Measurements from ENCODE around the gene CPA1. TPM values are rescaled to one million over a fixed set of nuclear protein-coding genes. Genes with fewer than 3 reads are reported as not detected.

The CPA1 gene
- total RNA-seq: not detected in 2 replicates

- no peak for DNase-seq (ENCODE audit: low read depth)
- Histone ChIP-seq H3K4me3 (ENCODE audit: low read depth, low read length) (no peak within 1 kb of the TSS), H3K27me3 (ENCODE audit: control insufficient read depth, insufficient read depth, low read length) (no peaks in the 10 kb centered on the region), H3K36me3 (ENCODE audit: control insufficient read depth, insufficient read depth, low read length) (no peaks in the 10 kb centered on the region)
- FAIRE-seq: no peak
- TF ChIP-seq CTCF (IDR thresholded peaks at IDR 0.05; ENCODE audit: insufficient read depth, low read length, severe bottlenecking): no peak
Measured at GRCh38 chr7:130379921-130380860, at the start of gene CPA1. TSS of gene CPA1 (plus strand) at chr7:130380494. CDS start at chr7:130380521, 27 bp downstream.

- Histone ChIP-seq H3K36me3 (ENCODE audit: control insufficient read depth, insufficient read depth, low read length) (no peaks in the 10 kb centered on the region), H3K27me3 (ENCODE audit: control insufficient read depth, insufficient read depth, low read length) (no peaks in the 10 kb centered on the region), H3K4me3 (ENCODE audit: low read depth, low read length) (no peak overlapping the region)
- peak; percentile 24 for DNase-seq (ENCODE audit: low read depth)
- no peak for FAIRE-seq
- no peak for TF ChIP-seq CTCF (IDR thresholded peaks at IDR 0.05; ENCODE audit: insufficient read depth, low read length, severe bottlenecking)
Measured at GRCh38 chr7:130332259-130333053, 47.8 kb upstream of the CPA1 start.

- FAIRE-seq (no peak), DNase-seq (ENCODE audit: low read depth) (no peak)
- no peak for TF ChIP-seq CTCF (IDR thresholded peaks at IDR 0.05; ENCODE audit: insufficient read depth, low read length, severe bottlenecking)
- Histone ChIP-seq H3K27me3 (ENCODE audit: control insufficient read depth, insufficient read depth, low read length) (no peaks in the 10 kb centered on the region), H3K36me3 (ENCODE audit: control insufficient read depth, insufficient read depth, low read length) (no peaks in the 10 kb centered on the region), H3K4me3 (ENCODE audit: low read depth, low read length) (no peak overlapping the region)
Measured at GRCh38 chr7:130333832-130334231, 46.5 kb upstream of the CPA1 start.

GRCh38 chr7:130334274-130334673 lies 46.0 kb upstream of the CPA1 start:
- H3K27me3 ChIP-seq (ENCODE audit: control insufficient read depth, insufficient read depth, low read length): no peaks in the 10 kb centered on the region
- no peak overlapping the region for H3K4me3 ChIP-seq (ENCODE audit: low read depth, low read length)
- H3K36me3 ChIP-seq (ENCODE audit: control insufficient read depth, insufficient read depth, low read length): no peaks in the 10 kb centered on the region
- no peak for TF ChIP-seq CTCF (IDR thresholded peaks at IDR 0.05; ENCODE audit: insufficient read depth, low read length, severe bottlenecking)
- FAIRE-seq (no peak), DNase-seq (ENCODE audit: low read depth) (no peak)

- no peaks in the 10 kb centered on the region for H3K36me3 ChIP-seq (ENCODE audit: control insufficient read depth, insufficient read depth, low read length)
- DNase-seq (ENCODE audit: low read depth) (no peak), FAIRE-seq (no peak)
- TF ChIP-seq CTCF (IDR thresholded peaks at IDR 0.05; ENCODE audit: insufficient read depth, low read length, severe bottlenecking): no peak
- H3K4me3 ChIP-seq (ENCODE audit: low read depth, low read length): no peak overlapping the region
- no peaks in the 10 kb centered on the region for H3K27me3 ChIP-seq (ENCODE audit: control insufficient read depth, insufficient read depth, low read length)
Measured at GRCh38 chr7:130337410-130337971, 42.8 kb upstream of the CPA1 start.

Measured in bronchial epithelial cell (primary cell).